ENCODE measurements around the gene LDAH.

The LDAH gene

DNA sequence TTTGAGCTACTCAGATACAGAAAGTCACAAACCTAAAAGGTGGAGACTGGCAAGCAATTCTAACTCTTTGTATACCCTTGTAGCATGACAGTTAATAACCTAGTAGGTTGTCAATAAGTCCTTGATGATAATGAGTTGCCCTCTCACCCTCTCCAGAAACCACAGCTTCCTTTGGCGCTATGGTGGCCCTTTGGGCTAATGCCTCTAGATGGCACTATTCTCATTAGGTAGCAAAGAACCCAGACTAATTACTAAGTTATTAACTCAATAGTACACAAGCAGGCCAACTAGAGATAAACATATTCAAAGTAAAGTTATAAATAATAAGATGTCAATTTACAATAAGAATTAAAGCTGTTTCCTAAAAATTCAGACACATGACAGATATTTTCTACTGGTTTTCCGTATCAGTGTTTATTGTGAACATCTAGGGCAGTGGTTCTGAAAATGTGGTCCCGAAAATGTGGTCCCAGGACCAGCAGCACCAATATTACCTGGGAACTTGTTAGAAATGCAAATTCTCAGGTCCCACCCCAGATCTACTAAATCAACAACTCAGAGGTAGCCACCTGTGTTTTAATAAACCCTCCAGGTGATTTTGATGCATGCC is 41.1 kb downstream of the LDAH start:
- in situ Hi-C loops (cut with MboI; ENCODE audit: low sequenced_read_pairs) = no loop called here

DNA sequence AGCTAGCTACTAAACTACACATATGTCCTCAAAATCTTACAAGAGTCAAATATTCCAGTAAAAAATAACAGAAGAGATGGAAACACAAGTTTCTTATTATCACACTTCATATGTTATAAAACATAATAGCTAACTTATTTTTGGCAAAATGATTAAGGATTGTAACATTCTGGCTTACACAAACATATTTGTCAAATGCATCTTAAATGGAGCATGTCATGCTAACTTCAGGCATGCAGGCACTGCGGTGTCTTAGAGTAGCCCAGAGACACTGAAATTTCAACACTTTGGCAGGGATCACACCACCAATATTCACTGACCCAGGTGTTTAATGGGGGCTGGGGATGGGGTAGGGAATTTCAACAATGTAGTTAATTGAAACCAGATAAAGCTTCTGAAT is 51.6 kb downstream of the LDAH start:
- in situ Hi-C loops (cut with MboI; ENCODE audit: low sequenced_read_pairs) = no loop called here

DNA sequence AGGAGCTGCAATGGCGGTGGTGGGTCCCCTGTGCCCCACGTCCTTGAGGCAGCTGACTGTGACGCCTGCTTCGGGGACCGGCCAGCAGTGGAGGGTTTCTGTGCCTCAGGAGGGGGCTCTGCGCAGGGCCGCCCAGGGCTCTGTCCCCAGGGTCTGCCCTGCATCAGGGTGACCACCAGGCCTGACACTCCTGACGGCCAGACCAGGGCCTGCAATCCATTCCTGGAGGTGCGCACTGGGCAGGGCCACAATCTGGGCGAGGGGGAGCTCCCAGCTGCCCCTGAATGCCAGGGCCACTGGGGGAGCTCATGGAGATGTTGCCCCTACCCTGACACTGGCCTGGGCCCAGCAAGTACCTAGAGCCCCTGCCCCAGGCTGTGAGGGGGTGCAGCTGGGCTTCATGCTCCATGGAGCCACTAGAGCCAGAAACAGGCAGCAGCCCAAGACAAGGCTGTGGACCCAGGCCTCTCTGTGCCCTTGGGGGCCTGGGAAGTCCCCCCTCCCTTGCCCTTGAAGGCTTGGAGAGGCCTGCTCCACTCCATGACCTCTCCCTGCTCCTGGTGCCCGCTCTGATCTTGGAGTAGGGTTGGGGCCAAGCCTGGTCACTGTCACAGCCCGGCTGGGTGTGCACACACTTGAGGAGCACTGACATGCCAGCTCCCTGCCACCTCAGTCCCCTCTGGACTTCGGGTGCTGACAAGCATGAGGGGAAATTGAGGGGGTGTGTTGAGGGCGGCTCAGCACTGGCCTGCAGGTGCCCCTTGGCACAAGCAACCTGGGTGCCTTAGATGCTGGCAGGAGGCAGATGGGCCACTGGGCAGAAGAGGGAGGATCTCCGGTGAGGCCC is 55.9 kb downstream of the LDAH start:
- in situ Hi-C loops (cut with MboI; ENCODE audit: low sequenced_read_pairs) = no loop called here

DNA sequence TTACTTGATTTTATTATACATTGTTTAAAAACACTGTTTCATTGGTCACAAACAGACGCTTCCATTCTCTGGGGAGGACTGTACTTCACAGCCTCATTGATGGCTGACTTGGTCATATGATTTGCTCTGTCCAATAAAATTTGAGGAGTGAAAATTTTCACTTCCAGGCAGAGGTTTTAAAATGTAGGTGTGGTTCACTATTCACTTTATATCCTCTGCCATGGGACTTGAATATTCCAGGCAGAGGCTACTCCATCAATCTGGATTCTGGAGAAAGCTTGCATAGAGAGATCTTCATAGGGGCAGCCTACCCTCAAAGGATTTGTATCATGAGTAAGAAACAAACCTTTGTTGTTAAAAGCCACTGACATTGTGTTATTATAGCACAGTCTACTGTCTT is 56.7 kb downstream of the LDAH start:
- in situ Hi-C loops (cut with MboI; ENCODE audit: low sequenced_read_pairs) = no loop called here

DNA sequence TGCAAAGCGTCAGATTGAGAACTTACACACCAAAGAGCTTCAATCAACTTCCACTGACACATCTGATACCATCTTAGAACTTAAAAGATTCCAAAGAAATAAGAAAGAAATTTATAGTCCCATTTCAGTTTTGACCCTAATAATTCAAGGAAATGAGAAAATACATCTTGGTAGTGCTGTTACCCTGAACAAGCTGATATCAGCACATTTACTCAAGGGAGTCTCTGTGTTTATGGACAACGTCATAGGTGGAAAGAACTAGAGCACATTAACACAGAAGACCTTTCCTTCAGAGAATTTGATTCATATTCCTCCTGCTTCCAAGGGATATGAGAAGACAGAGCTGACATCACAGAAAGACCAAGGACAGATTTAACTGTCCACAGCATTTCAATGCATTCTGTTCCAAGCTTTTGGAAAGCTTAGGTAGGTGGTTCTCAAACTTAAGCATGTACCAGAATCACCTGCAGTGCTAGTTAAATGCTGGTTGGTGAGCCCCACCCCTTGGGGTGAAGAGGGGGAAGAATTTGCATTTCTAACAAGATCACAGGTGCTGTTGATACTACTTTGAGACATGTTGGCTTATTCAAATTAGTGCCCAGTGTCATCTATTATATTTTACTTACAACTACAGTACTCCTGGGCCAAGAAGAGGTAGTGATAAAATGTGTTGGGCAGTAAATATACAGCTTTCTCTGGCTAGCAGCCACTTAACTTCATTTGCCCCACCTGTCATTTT is 59.8 kb downstream of the LDAH start:
- in situ Hi-C loops (cut with MboI; ENCODE audit: low sequenced_read_pairs) = no loop called here

DNA sequence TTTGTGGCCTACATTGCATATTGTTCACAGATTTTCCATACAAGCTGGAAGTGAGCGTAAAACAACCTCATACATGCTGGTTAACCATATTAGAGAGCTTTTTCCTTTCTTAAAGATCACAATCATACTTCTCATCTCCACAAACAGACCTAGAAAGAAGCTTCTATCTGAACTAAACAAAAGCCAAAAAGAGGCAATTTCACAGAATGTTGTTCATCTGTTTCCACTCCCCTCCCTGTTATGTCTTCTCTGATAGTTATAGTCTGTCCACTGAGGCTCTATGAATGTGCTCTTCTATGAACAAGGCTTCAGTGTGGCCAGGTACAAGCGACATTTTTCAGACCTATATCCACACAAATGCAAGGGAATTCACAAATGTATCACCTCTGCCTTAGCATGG is 63.4 kb downstream of the LDAH start:
- in situ Hi-C loops (cut with MboI; ENCODE audit: low sequenced_read_pairs) = no loop called here

DNA sequence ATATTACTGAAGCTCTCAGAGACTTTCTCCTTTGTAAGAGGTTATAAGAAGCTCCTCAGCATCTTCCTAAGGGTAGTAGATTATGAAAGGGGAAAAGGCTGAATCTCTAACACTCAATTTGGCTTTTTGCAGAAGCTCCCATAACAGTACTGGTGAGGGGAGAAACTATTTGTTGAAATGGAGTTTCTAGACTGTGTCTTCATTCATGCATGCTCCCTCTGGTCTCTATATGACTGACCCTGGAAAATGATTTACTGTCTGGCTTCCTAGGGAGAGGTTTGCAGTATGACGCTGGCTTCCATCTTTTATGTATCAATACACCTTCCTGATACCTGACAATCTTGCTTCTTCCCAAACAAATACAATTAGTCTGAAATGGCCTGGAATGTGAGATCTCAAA is 63.9 kb downstream of the LDAH start:
- in situ Hi-C loops (cut with MboI; ENCODE audit: low sequenced_read_pairs) = no loop called here

GRCh38 chr2:20757405-20758090 is 65.4 kb downstream of the LDAH start:
- in situ Hi-C loops (cut with MboI; ENCODE audit: low sequenced_read_pairs) = no loop called here

DNA sequence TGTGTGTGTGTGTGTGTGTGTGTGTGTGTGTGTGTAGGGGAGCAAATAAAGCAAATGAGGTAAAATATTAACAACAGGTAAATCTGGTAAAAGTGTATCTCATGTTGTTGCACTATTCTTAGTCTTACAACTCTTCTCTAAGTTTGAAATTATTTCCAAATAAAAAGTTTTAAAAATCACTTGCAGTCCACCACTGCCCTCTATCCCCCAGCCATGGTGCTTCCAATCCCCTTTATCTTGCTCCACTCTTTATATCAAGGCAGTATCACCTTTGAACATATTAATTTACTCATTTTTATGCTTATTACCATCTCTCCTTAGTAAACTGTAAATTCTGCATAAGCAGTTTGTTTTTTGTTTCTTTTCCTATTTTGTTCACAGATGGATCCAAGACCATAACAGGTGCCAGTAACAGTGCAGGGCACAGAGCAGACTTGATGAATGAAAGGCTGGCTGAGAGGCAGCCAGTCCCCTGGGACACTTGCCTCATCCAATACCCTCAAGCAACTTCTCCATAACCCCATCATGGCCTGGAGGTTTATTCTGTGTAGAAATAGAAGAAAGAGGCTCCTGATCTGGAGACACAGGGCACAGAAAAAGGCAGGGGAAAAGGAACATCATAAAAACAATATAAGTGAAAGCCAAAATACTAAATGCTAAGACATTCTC is 67.6 kb downstream of the LDAH start:
- in situ Hi-C loops (cut with MboI; ENCODE audit: low sequenced_read_pairs) = no loop called here

DNA sequence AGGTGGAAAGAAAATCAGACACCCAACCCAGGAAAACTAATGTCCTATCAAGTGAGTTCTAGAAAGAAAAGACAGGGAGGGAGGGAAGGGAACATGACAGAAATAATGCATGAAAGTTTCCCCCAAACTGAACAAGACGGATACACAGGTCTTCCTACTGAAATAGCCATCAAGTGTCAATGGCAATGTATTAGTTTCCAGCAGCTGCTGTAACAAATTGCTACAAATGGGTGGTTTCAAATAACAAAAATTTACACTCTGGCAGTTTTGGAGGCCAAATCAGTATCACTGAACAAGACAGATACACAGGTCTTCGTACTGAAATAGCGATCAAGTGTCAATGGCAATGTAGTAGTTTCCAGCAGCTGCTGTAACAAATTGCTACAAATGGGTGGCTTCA is 70.6 kb downstream of the LDAH start:
- in situ Hi-C loops (cut with MboI; ENCODE audit: low sequenced_read_pairs) = no loop called here

DNA sequence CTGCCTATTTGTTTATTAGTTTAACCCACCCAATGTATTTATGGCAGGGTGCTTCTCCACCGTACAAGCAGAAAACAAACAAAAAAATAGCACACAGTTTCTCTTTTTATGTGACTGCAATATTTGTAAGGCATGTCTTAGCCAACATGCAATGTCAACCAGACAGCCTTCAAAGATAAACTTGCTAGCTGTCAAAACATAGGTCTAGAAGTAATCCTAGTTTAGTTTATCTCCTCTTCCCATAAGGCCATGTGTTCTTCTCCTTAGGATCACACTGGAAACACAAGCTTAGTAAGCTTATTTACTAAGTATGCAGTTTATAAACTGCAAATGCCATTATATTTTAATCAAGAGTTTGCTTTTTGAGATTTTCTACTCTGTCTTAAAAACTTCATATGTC is 75.6 kb downstream of the LDAH start:
- in situ Hi-C loops (cut with MboI; ENCODE audit: low sequenced_read_pairs) = no loop called here

DNA sequence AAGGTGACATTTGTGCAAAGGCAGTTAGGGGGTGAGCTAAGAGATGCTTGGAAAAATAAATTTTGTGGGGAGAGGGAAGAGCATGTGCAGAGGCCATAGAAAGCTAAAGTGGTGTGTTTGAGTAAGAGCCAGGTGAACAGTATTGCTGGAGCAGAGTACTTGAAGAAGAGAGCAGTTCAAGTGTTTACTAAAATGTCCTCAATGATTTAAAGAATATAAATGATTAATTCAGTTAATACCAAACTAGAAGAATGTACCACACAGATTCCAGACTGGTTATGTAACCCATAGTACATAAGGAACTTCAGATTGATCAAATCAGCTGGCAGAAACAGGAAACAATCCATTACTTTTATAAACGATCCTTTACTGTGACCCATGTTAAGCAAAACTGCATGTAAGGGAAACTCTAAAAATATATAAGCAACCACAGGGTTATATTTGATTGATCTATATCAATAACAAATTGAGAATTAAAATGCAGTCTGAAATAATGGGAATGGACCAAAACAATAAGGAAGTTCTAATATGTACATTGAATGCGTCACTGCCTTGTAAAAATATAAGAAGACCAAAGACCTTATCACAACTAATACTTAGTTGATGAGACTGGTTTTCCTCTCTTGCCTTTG is 76.9 kb downstream of the LDAH start:
- in situ Hi-C loops (cut with MboI; ENCODE audit: low sequenced_read_pairs) = no loop called here

DNA sequence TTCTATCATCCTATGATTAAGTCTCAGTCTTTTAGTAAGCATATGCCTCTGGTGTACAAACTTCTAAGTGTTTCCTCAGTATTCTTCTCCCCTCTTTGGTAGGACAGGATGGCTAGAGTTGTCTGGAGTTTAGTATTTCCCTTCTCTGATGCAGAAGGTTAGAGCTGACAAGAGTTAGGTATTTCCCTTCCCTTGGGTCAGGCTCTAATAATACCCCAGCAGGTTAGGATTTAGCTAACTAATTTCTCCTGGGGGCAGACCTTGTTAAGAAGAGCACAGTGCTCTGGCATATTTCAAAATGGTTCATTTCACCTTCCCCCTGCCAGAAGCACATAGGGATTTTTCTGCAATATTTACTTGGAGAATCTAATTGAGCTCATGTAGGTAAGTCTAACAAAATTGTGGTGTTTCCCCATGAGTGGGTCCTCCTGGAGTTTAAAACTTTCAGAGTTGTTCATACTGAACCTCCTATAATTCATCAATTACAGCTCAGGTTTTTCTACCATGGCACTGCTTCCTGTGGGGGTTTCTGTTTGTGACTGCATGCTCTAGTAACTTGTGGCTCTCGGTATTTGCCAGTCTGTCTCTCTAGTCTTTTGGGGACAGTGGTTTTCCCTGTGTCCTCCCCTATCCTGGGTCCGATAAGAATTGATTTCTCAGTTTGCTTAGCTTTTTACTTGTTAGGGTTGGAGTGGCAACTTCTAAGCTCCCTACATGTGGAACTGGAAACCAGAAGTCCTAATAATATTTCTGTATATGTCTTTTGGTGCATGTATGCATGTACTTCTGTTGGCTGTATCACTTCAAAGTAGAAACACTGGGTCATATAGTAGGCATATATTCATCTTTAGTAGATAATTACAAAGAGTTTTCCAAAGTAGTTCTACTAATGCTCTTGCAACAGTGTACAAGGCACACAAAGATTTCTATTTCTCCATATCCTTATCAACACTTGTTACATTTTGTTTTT is 78.2 kb downstream of the LDAH start:
- in situ Hi-C loops (cut with MboI; ENCODE audit: low sequenced_read_pairs) = no loop called here

GRCh38 chr2:20738772-20739171 is 84.1 kb downstream of the LDAH start:
- in situ Hi-C loops (cut with MboI; ENCODE audit: low sequenced_read_pairs) = no loop called here

DNA sequence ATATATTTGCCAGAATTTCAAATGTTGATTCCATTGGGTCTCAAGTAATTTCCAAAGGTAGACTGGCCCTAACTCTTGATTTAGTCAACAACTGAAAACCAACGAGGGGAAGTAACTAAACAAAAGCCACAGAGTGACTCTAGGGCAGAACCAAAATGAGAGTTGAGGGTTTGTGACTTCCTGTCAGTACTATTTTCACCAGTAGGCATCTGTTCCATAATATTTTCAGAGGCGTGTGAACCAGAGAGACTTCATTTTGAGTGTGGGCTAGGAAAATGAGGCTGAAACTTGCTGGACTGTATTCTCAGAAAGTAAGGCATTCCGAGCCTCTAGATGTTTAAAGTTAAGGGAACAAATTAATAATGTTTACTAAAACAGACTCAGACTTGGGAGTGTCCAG is 85.4 kb downstream of the LDAH start:
- in situ Hi-C loops (cut with MboI; ENCODE audit: low sequenced_read_pairs) = no loop called here

GRCh38 chr2:20728114-20728758 is 94.7 kb downstream of the LDAH start:
- in situ Hi-C loops (cut with MboI; ENCODE audit: low sequenced_read_pairs) = no loop called here

DNA sequence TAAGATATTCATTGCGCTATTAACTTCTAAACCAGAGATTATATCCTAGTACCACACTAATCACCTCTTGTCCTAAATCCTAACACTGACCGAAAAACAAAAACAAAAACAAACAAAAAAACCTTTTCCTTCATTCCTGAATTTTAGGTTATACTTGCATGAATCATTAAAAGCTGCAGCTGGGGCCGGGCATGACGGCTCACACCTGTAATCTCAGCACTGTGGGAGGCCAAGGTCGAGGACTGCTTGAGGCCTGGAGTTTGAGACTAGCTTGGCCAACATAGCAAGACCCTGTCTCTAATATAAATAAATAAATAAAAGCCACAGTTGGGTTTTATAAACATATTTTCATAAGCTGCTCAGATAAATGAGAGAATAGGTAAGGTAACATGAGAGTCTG is 96.0 kb downstream of the LDAH start:
- in situ Hi-C loops (cut with MboI; ENCODE audit: low sequenced_read_pairs) = no loop called here

- in situ Hi-C loops (cut with MboI; ENCODE audit: low sequenced_read_pairs) = no loop called here
These were observed 97.1 kb downstream of the LDAH start for GRCh38 chr2:20725782-20726181.

All from HL-60/S4 (cell line).